Stimulated activated CD4-positive, alpha-beta T cell treated with anti-CD3 and anti-CD28 coated beads, Interleukin-2, amount 100 ng/mL, for 24 hours (primary cell): ENCODE data around the gene CACNA1B.
"Not testable (repeated sequence)": the region's sequence is repeated elsewhere in the genome, so short reads cannot be mapped to it uniquely, and the experiment has no call there.

Experiments used
- DNase-seq, 2 donors: peaks; one replicate each; pipeline ENCODE4 v3.0.0-alpha.2; 2020

The CACNA1B gene

DNA sequence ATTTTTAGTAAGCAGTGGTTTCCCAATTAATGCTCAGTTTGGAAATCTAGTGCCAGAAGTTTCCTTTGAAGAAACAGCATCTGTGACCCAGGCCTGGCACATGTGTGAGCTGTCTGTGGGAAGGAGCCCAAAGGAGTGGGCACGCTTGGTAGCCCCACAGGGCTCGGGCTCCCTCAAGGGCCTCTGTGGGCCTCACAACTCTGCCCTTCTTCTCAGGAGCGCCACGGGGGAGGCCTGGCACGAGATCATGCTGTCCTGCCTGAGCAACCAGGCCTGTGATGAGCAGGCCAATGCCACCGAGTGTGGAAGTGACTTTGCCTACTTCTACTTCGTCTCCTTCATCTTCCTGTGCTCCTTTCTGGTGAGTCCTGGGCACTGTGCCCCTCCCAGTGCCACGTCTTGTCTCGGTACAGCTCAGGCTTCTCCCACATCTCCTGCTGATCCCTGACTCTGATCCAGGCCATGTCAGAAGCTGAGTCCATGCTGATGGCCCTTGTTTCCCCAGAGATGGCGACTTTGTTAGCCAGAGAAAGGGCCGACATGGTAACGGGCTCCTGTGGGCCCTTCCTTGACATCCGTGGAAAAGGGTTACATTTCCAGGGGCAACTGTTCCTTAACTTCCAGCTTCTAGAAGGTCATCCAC lies 200.4 kb downstream of the CACNA1B start:
- DNase-seq = no peak

DNA sequence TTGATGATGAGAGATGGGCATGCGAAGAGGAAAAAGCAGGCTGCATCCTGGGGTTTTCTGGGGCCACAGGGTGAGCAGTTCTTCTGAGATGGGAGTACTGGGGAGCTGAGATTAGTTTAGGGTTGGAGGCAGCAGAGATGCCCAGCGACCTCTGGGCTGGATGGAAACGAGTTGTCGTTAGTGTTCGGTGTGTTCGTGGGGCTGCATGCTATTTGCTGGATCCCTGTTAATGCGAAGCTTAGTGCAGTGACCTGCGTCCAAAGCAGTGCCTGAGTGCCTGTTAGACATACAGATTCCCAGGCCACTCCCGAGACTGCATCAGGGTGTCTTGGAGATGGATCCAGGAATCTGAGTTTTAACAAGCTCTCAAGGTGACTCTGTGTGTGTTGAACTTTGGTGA lies 201.3 kb downstream of the CACNA1B start:
- DNase-seq = no peak

DNA sequence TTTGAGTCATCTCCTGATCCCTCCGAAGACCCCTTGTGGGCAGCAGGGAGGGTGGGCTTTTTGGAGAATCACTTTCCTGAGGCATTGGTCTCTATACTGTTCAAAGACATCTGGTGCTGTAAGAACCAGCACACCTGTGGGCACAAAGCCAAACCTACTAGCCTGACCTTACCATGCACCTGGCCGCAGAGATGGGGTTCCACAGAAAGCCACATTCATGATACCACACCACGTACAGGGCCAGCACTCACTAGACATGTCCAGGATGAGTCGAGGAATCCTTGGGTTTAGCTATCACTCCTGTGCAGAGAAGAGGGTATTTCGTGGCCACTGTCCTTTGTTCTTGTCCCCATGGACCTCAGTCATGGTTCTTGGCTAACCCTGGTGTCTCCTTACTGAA lies 203.4 kb downstream of the CACNA1B start:
- no peak for DNase-seq

DNA sequence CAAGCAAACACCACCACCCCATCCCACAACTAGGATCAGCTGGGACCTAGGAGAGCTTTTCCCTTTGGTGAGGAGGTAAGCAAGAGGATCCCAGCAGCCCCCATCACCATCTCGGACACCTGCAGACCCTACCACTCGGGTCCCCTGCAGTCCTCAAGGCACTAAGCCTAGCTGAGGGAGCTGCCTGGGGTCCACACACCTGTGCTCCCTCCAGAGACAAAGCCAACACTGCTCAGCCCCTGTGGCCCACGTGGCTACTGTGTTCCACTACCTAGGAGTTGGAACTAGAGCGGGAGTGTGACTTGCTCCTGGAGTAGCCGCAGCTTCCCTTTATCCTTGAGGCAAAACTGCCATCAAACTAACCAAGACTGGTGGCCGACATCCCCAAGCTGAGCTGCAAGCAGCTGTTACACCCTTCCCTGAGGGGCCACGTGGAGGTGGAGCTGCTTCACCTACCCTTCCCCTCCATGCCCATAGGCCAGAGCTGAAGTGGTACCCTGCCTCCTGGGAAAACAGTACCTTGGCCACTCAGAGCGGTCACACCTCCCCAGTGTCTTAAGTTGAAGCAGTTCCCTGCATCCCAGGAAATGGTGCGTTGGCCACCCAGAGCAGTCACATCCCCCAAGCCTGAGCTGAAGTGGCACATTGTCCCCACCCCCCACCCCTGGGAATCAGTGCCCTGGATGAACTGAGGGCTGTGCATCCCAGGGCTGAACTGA lies 205.5 kb downstream of the CACNA1B start:
- DNase-seq = no peak

DNA sequence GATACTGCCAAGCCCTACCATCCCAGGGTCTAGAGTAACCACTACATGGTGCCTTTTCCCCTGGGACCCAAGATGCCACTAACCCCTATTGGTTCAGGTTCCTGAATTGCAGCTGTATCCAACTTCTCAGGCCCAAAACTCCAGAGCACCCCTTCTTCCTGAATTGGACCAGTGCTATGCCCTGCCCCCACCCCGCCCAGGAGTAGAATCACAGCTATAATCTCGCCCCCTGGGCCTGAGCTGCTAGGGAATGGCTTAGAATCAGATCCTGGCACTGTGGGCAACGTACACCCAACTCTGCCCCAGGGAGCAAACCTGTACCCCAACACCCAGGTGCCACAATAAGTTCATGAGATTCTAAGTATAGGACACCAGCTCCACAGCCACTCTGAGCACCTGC lies 206.3 kb downstream of the CACNA1B start:
- DNase-seq = no peak

DNA sequence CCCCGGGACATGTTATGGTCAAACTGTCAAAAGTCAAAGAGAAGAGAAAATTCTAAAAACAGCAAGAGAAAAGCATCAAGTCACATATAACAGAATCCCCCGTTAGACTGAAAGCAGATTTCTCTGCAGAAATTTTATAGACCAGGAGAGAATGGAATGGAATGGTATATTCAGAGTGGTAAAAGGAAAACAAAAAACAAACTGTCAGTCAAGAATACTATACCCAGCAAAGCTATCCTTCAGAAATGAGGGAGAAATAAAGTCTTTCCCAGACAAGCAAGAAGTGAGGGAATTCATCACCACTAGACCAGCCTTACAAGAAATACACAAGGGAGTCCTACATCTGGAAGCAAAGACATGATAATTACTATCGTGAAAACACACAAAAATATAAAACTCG lies 208.0 kb downstream of the CACNA1B start:
- no peak for DNase-seq

DNA sequence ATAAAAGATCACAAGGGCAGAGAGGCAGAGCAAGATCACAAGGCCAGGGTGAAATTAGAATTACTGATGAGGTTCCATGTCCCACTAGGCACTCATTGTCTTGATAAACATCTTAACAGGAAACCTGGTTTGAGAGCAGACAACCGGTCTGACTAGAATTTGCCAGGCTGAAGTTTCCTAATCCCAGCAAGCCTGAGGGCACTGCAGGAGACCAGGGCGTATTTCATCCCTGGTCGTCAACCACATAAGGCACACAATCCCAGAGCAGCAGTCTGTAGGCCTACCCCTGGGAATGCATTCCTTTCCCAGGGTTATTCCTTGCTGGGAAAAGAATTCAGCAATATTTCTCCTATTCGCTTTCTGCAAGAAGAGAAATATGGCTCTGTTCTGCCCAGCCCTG lies 214.5 kb downstream of the CACNA1B start:
- DNase-seq = not testable (repeated sequence)

DNA sequence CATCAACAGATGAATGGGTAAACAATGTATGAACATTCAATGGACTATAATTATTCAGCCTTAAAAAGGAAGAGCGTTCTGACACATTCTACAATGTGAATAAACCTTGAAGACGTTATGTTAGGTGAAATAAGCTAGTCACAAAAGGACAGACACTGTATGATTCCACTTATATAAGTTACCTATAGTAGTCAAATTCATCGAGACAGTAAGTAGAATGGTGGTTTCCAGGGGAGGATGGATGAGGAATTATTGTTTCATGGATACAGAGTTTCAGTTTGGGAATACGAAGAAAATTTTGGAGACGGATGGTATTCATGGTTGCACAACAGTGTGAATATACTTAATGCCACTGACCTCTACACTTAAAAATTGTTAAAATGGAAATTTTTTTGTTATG lies 216.4 kb downstream of the CACNA1B start:
- no peak for DNase-seq

DNA sequence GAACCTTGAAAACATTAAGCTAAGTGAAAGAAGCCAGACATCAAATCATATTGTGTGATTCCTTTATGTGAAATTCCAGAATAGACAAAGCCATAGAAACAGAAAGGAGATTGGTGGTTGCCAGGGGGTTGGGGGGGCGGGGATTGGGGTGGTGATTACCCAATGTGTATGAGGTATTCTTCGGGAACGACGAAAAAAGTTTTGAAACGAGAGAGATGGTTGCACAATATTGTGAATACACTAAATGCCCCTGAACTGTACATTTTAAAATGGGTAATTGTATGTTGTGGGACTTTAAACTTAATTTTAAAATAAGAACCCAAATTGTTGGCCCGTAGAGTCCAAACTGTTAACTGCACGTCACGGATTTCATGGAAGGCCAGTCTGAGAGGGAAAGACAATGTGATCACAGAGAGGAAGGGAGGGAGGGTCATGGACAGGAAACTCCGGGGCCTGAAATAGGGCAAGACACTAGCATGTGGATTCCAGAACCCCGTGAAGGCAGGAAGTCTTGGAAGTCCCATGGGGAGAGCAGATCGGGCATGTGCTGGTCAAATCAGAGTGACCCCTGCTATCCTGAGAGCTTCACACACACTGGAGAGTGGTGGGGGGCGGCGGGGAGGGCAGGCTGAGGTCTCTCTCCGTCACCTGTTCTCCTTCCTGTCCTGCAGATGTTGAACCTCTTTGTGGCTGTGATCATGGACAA lies 218.4 kb downstream of the CACNA1B start:
- DNase-seq = no peak

DNA sequence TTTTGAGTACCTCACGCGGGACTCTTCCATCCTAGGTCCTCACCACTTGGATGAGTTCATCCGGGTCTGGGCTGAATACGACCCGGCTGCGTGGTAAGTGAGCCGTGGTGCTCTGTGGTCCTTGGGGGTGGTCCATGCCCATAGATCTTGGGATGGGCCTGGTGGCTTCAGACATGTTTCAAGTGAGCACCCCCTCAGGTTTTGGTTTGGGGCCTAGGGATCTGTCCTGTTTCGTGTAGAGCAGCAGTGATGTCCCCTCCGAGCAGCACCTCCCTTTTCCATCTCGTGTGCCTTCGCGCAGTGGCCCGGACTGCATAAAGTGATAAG lies 218.9 kb downstream of the CACNA1B start:
- no peak for DNase-seq

DNA sequence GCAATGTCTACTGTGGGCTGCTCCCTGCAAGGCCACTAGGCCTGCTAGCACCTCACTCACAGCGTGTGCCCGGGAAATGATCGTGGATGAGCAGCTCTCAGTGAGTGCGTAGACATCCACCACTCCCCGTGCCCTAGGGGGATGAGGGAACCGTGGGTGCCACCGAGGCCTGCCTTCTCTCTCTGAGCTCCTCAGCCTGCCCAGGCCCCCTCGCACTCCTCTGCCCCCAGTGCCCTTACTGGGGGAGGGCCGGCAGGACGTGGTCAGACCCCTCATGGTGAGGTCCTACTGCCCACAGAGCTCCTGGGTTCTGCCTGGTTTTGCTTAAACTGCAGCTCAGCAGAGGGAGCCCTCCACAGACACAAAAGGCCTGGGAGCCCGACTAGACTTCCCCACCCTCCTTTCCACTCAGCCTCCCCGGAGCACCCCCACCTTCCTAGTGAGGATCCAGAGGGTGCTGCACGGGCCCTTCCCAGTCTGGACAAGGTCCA lies 220.0 kb downstream of the CACNA1B start:
- DNase-seq = no peak

DNA sequence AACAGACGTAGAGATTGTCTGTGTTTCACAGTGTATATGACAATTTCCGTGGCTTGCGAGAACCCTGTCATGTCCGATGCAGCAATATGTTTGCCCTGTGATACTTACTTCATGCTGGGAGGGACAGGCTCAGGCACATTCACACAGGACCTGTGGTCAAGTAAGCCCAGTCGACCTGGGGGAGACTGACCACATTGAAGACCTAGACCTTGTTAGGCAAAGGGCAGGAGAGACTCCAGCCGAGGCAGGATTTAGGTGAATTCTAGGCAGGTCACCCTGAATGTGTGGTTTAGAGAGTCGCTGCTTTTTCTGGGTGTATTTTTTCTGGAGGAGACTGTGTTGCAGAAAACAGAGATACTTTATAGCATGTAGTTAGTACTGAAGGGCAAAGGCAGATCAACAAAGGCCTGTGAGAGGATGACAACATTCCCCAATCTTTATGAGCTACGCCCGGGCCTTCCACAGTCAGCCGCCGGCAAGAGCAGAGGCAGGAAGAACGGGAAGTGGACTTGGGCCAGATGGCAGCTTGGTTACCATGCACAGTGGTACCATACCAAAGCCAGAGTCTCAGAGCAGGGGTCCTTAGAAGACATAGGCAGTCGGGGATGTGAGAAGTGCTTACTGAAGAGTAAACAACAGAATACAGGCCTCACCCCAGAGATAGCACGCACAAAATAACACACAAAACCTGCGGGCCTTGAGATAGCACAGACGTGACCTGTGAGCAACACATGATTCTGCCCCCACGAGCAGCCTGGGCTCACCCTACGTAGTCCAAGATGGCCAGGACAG lies 220.7 kb downstream of the CACNA1B start:
- no peak for DNase-seq

DNA sequence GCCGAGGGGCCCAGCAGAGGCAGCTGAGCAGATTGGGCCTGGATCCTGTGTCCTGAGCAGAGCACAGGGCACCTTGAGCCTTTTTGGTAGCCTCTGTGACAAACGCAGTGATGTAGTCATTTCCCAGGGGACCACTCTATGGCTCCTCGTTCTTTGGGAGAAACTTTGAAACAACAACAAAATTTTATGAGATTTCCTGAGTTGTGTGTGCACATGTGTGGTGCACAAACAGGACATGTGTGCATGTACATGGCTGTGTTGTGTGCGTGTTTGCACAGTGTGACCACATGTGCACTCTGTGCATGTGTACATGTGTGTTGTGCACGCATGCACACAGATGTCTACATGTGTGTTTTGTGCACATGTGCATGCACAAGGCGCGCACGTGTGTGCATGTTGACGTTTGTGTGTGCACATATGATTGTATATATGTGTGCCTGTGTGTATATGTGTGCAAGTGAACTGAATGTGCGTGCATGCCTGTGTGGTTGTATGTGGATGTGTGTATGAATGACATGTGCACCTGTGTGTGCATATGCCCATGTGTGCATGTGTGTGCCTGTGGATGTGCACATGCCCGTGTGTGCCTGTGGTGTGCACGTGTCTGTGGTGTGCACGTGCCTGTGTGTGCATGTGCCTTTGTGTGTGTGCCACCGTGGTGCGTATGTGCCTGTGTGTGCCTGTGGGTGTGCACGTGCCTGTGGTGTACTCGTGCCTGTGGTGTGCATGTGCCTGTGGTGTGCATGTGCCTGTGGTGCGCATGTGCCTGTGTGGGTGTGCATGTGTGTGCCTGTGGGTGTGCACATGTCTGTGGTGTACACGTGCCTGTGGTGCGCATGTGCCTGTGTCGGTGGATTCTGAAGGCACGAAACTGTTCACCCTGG lies 221.6 kb downstream of the CACNA1B start:
- DNase-seq = no peak

DNA sequence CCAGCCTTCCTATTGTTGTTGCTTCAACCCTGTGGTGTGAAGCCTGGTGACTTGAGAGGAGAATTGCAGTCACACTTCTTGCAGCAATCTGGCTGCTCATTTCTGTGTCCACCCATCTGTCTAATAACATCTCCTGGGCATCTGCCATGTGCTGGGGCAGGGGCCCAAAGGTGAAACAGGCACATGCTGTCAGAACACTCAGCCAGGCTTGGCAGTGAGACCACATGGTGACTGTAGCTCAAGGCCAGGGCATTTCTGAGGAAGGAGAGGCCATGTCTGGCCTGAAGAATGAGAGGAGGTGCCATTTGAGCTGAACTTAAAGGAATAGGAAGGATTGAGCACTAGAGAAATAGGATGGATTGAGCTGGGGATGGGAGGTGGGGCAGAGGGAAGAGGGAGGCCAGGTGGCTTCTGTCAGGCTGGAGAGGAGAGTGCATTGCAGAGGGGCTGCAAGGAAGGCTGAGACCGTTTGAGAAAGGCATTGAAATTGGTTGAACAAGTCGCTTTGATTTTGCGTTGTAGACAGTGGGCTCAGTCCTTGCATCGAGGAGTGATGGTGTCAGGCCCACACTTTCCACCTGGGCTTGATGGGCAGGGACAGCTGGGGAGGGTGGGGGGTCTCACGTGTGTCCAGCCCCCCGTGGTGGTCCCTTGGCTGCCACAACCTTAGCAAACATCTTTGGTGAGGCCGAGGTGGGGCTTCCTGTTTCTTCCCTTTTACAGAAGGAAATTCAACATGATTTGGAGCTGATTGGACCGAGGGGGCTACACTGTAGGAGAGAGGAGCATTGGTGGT lies 222.4 kb downstream of the CACNA1B start:
- DNase-seq = peak in 1 of 2 donors; percentile 13

DNA sequence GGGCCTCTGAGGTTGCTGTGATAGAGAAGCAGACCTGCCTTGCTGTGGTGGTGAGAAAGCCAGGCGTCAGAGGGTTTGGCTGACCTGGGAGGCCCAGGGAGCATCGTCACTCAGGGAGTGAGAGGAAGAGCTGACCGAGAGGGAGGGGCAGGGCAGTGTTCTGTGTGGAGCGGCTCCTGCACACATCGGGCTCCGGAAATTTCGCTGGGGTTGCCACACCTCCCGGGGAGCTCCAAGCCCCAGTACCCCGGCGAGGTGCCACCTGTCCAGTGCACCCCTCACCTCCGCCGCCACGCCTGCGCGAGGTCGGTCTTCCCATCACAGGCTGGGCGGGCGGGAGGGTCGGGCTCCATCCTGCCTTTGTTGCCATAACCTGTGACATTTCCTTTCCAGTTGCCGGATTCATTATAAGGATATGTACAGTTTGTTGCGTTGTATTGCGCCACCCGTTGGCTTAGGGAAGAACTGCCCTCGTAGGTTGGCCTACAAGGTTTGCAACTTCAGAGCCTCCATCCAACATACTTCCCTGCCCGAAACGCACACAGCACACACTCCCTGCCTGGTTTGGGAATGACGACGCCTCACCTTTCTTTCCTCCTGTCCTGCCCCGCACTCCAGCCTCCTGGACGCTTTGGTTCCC lies 223.2 kb downstream of the CACNA1B start:
- DNase-seq = peak in 1 of 2 donors; percentile 15

DNA sequence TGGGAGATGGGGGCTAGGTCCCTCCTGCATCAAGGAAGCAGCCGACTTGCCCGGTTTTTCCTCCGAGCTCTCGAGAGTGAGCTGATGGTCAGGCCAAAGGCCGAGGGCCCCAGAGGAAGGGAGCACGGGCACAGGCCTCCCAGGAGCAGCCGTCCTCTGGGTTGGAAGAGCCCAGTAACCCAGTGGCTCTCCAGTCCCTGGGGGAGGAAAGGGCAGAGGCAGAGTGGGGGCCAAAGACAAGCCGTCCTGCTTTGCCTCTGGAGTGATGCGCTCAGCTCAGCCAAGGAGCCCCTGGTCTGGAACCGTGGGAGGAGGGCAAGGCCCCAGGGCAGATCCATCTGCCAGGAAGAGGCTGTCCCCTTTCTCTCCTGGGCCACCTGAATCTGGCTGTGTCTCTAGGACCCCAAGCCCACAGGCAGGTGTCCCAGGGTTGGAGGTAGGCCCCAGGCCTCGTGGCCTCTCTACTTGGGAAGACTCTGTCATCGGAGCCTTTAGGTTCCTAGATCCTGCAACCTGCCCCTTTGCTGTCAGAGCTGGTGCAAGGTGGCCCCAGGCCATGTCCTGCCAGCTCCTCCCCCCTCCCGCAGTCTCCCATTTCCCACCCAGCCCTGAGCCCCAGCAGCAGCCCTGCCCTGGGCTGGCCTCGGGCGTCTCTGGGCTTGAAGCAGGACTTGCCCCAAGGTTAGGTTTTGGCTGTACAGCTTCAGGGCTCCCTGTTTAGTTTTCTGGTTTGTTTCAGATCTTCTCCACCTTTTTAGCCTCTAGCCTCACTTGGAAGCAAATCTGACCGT lies 224.1 kb downstream of the CACNA1B start:
- DNase-seq = peak in 1 of 2 donors; percentile 7

DNA sequence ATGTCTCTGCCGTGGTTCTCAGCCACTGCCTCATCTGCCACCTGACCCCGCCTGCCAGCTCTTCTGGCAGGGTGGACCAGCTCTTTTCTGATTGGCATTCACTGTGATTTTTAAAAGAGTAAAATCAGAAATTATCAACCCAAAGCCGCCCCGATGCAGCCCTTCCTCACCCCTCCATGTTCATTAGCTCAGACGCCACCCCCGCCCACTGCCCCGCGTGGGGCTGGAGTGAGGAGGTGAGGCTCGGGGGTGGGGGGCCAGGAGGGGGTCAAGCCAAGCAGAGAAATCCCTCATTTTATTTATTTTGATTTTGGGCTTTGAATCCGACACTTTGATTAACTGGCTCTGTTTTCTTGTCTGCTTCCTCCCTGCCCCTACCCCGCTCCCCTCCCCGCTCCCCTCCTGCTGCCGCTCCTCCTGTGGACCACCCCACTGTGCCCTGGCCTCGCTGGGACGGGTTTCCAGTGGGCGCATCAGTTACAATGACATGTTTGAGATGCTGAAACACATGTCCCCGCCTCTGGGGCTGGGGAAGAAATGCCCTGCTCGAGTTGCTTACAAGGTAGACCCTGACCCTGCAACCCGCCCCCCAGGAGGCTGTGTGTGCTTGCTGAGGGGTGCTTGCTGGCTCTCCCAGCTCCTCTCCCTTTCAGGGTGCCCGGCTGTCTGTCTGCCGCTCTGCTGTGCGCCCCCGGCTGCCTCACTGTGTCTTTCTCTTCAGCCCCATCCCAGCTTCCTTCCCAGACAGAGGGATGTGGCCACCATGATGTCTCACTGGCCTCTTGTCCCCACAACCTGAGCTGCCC lies 224.9 kb downstream of the CACNA1B start:
- DNase-seq = peak in 1 of 2 donors; percentile 11

DNA sequence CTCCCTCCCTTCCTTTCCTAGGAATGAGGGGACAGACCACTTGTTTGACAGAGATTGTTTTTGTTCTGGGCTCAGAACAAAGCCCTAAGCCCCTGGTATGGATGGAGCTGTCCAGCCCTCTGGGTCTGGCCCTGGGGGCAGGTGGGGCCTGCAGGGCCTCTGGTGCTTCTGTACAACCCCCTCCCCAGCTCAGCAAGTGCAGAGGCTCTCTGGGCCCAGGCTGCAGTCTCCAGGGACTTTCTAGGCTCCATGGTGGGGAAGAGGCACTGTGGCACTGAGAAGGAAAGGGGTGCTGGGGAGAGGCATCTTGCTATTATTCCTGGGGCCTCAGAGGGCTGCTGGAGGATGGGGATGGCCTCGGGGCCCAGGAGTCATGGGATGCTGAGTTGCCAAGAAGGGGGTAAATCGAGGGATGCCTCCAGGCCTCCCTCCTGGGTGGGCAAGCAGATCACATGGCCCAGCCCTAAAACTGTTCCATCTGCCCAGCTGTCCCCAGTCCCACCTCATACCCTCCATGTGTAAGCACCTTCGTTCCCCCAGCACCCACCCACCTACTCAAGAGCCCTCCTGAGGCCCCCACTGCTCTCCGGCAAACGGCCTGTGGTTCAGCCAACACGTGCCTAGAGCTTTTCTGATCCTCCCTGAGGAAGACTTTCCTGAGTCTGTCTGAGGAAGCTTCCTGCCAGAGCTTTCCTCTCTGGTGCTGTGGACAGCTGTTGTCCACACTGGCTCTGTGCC lies 225.7 kb downstream of the CACNA1B start:
- DNase-seq = peak in 1 of 2 donors; percentile 5
